Measurements from ENCODE around the gene PPP4C. TPM values are rescaled to one million over a fixed set of nuclear protein-coding genes. Genes with fewer than 3 reads are reported as not detected.
A peak's percentile ranks its signal among the peaks of the same experiment; 100 is the strongest.
"Not testable (repeated sequence)": the region's sequence is repeated elsewhere in the genome, so short reads cannot be mapped to it uniquely, and the experiment has no call there.

Gene PPP4C
- total RNA-seq, 2 experiments from 2014 or later: 125 to 127 TPM

DNA sequence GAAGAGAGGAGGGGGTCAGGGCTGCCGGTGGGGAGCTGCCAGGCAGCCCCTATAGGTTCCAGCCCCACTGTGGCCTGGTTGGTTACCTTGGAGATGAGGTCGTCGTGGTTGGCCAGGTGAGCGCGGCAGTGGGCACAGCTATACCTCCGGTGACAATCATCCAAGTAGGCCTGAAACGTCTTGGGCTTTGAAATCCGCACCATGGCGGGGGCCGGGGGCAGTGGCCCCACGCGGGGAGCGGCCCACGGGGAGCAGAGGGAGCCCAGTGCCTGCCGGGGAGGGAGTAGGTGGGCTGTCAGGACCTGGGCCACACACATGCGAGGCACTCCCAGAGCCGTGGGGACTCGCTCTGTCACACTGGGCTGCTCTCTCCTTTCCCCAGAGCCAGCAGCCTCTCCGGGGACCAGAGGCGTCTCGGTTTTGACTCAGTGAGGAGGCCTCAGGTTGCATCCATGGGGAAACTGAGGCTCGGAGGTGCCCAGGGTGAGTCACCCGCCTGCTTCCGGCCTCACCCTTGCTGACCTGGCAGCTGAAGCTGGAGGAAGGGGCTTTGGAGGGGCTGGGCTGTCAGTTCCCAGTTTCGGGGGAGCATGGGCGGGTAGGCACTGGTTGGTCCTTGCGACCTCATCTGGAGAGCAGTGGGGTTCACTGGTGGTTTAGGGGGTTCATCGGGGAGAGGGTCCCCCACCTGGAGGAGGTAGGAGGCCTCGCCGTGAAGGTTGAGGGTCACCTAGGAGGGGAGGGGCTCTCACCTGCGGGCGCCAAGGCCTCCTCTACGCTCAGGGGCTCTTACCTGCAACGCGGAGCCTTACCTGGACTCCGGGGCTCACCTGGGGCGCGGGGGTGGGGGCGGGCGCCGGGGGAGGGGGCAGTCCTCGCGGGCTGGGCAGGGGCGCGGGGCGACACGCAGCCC, 19.6 kb downstream of the PPP4C start:
- peaks cover 32% of the 10 kb centered on the region for H3K4me1 Mint-ChIP-seq
- peaks cover 20% of the 10 kb centered on the region for H3K36me3 Mint-ChIP-seq
- peak overlapping the region; percentile 88 for H3K27ac Mint-ChIP-seq
- peak; percentile 28 for DNase-seq
- H3K27me3 Mint-ChIP-seq: no peaks in the 10 kb centered on the region
- H3K4me3 Mint-ChIP-seq: peak overlapping the region; percentile 83
- H3K9me3 Mint-ChIP-seq: peaks cover 23% of the 10 kb centered on the region

DNA sequence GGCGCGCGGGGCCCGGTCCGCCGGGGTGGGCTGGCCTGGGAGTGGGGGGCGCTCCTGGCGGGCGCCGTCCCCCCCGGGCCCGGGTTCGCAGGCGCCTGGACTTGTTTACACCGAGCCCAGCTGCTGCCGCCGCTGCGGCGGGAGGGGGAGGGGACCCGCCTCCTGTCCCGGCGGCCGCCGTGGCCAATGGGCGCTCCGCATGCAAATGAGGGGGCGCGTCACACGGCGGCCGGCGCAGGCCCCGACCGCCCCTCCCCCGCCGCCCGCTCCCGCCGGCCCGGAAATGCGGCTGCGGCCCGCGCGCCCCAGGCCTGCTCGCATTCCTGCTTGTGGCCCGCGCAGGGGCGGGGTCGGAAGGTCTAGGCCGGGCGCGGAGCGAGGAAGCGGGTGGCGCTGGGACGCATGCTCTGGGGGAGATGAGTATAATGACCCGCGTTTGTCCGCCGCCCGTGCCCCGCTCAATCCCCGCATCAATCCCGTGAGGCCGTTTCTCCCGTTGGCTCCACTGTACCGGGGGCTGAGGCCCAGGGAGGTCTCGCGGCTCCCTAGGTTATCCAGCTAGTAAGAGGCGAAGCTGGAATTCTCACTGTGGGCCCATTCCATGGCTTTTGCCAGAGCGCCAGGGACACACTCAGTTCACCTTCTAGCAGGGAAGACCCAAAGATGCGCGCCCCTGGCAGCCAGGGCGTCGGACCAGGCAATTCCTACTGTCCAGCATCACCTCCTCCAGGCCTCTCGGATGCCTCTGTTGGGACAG, 20.5 kb downstream of the PPP4C start, which contains the start of gene YPEL3:
Gene YPEL3 (minus strand): TSS at position 109 of the 757 bp plus-strand sequence. CDS start 731 bp downstream, outside the sequence.
- H3K27ac Mint-ChIP-seq: peak within 1 kb of the TSS; percentile 88
- DNase-seq: peak; percentile 92
- H3K36me3 Mint-ChIP-seq: peaks cover 20% of the 10 kb centered on the region
- H3K4me1 Mint-ChIP-seq: peaks cover 29% of the 10 kb centered on the region
- no peaks in the 10 kb centered on the region for H3K27me3 Mint-ChIP-seq
- peaks cover 23% of the 10 kb centered on the region for H3K9me3 Mint-ChIP-seq
- peak within 1 kb of the TSS; percentile 83 for H3K4me3 Mint-ChIP-seq

DNA sequence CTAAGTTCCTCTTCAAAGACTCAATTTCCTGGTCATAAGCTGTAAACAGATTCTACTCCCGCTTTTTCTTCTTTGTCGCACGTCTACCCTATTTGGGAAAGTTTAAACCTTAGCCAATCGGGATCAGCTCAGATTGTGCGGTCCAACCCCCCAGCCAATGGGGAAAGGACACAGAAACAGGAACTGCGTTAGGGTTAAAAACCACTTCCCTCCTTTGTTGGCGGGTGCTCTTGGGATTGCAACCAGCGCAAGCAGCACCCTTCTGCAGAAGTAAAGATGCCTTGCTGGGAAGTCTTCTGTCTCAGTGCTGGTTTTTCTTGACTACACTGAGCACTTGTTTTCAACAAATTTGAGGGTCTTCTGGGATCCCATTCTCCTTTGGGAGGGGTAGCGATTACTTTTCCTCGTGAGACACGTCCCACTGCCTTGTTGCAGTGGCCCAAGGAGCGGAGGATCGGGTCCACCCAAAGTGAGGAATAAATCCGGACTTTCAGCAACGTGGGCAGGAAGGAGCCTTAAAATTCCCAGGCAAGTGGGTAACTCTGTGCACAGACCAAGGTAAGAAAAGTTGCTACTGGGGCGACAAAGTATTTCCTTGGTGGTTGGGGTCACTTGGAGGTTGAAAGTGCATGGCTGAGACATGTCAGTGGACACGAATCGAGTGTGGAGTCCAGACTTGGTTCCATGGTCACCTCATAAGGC, 21.2 kb downstream of the PPP4C start:
- Mint-ChIP-seq H3K27ac (peak overlapping the region; percentile 85), H3K36me3 (peaks cover 20% of the 10 kb centered on the region), H3K27me3 (no peaks in the 10 kb centered on the region), H3K4me1 (peaks cover 26% of the 10 kb centered on the region), H3K9me3 (peaks cover 23% of the 10 kb centered on the region), H3K4me3 (peak overlapping the region; percentile 67)
- no peak for DNase-seq

DNA sequence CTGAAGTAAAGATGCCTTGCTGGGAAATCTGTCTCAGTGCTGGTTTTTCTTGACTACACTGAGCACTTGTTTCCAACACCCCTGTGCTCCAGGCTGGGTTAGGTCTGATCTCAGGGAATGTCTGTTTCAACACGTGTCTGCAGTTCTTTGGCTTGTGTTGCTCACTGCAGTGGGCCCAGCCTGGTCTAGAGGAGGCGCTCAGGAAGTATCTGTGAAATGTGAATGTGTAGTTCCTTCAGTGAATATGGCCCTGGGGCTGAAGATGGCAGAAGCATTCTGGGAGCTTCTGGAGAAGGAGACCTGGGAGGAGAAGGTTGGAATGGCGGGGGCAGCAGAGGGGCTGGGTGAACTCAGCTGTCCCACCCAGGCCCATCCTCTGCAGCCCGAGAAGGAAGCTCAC, 28.3 kb downstream of the PPP4C start:
- Mint-ChIP-seq H3K4me3 (no peak overlapping the region), H3K27me3 (no peaks in the 10 kb centered on the region), H3K27ac (no peak overlapping the region), H3K9me3 (no peaks in the 10 kb centered on the region), H3K4me1 (no peaks in the 10 kb centered on the region), H3K36me3 (peaks cover 3% of the 10 kb centered on the region)
- DNase-seq: no peak

DNA sequence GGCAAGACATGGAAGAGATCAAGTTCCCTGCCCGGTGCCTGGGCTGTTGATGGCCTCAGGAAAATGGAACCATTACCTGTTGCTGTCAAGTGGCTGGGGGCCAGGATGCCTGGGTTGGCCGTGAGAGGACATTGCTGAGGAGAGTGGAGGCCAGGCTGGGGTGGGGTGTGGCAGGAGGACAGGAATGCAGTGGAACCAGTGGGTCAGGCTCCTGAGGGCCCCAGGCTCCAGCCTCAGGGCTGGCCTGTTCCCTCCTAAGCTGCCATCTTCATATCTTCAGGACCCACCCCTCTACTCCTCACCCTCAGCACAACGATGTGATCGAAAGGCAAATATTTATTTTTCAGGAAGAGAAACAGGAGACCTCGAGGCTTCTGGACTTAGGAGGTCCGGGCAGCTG, 28.7 kb downstream of the PPP4C start:
- no peak overlapping the region for H3K27ac Mint-ChIP-seq
- DNase-seq: no peak

DNA sequence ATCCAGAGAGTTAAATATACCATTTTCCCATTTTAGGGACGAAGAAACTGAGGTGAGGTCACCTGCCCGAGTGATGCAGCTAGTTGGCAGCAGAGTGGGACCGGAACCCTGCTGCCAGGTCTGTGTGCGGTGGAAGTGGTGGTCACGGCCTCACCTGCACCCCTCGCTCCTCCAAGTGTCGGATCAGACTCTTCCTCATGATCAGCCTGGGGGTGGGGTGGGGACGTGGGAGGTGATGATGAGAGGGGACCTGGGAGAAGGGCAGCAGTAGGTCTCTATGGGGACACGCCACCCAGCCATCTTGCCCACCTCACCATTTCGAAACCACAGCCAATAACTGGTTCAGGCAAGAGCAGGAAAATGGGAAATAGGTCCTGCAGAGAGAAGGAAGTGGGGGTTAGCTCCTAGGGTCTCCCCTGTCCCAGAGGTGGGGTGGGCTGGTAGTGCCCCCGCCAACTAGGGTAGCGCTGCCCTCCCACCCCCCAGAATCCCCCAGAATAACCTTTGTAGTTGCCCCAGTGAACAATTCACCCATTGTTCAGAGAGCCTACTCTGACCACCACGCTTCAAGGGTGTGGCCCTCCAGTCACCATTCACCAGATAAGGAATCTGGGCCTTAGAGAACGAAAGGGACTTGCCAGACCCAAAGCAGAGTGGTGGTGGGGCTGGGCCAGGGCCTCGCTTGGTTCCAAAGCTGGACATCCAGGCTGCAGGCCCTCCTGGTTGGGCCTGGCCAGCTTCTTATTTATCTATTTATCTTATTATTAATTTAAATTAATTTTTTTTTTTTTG, 32.5 kb downstream of the PPP4C start:
- no peak for DNase-seq
- Mint-ChIP-seq H3K36me3 (peaks cover 6% of the 10 kb centered on the region), H3K9me3 (no peaks in the 10 kb centered on the region), H3K27me3 (no peaks in the 10 kb centered on the region), H3K4me3 (no peak overlapping the region), H3K27ac (no peak overlapping the region), H3K4me1 (no peaks in the 10 kb centered on the region)

More for the DNA sequence above, 28.7 kb downstream of the PPP4C start:
- H3K36me3 Mint-ChIP-seq: peaks cover 3% of the 10 kb centered on the region
- H3K4me3 Mint-ChIP-seq: no peak overlapping the region
- no peaks in the 10 kb centered on the region for H3K4me1 Mint-ChIP-seq
- H3K9me3 Mint-ChIP-seq: no peaks in the 10 kb centered on the region
- no peaks in the 10 kb centered on the region for H3K27me3 Mint-ChIP-seq

DNA sequence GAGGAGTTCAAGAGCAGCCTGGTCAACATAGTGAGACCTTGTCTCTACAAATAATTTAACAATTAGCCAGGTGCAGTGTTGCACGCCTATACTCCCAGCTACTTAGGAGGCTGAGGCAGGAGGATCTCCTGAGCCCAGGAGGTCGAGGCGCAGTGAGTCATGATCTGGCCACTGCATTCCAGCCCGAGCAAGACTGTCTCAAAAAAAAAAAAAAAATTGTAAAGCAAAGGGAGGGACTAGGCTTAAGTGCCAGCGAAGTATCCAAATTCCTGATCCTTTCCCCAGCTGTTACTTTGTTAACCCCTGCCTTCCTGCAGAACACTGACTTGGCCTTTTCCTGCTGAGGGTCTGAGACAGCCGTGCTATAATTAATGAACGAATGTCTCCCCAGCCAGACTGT, 34.9 kb downstream of the PPP4C start:
- Mint-ChIP-seq H3K4me1 (peaks cover 2% of the 10 kb centered on the region), H3K27me3 (no peaks in the 10 kb centered on the region), H3K27ac (no peak overlapping the region), H3K9me3 (no peaks in the 10 kb centered on the region), H3K36me3 (peaks cover 3% of the 10 kb centered on the region), H3K4me3 (no peak overlapping the region)
- no peak for DNase-seq

DNA sequence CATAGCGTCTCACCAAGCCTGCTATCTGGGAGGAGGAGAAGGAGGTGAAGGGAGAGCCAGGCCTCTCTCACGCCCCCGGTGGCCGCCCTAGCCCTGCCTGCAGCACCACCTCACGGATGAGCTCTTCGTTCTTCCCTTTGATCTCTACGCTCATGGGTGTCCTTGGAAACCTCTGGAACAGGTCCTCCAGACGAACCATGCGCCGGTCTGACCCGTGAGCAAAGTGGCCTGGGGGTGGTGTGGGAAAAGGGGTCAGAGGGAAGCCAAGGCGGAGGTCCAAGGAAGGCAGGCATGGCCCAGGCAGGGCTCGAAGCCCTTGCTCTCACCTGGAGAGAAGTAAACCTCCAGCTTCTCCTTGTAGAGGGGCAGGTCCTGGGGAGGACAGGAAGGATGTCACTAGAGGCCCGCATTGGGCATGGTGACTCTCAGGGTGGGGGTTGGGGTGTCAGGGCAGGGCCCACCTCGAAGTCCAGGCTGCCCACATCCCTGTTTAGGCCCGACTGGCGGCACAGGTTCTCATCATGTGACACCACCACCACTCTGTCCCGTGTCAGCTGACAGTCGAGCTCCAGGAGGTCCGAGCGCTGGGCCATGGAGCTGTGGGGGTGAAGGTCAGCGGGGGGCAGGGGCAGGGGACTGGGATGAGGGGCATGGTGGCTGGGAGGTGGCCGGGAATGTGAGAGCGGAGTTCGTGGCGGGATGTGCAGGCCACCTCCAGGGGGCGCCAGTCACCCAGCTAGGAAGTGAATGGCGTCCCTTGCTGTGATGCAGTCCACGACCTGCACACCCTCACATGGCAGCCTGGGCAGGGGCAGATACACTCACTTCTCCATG, 36.6 kb downstream of the PPP4C start:
- H3K4me1 Mint-ChIP-seq: peaks cover 2% of the 10 kb centered on the region
- peak; percentile 74 for DNase-seq
- H3K36me3 Mint-ChIP-seq: peaks cover 3% of the 10 kb centered on the region
- no peaks in the 10 kb centered on the region for H3K9me3 Mint-ChIP-seq
- no peak overlapping the region for H3K27ac Mint-ChIP-seq
- no peaks in the 10 kb centered on the region for H3K27me3 Mint-ChIP-seq
- H3K4me3 Mint-ChIP-seq: no peak overlapping the region

DNA sequence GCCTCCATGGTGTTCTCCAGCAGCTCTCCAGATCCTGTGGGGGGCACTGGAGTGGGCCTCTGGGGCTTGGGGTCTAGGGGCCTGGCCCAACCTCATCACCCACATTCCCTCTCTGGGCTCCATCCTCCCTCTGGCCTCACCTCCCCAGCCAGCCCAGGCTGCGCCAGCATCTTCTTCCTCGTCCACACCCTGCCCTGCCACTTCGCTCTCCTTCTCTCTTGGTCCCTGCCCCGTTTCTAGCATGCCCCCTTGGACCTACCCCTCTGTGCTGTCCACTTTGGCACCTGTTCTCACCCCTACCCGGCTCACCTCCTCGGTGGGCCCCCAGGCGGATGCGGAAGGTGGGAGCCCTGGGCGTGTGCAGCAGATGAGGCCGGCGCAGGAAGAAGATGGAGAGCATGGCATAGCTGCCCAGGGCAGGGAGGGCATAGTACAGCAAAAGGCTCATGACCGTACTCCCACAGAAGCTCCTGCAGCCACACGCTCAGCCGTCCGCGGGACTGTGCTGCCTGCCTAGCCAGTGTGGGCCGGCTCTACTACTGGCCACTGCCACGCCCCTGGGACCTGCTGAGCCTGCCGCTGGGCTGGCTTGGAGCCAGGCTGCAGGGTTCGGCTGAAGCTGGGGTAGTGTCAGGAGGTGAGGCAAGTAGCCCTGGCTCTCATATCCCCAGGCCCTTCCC, 37.4 kb downstream of the PPP4C start, which contains the start of gene GDPD3:
Gene GDPD3 (minus strand): TSS at position 507 of the 680 bp plus-strand sequence. CDS start 59 bp downstream, at position 448.
- Mint-ChIP-seq H3K4me1 (peaks cover 2% of the 10 kb centered on the region), H3K36me3 (peaks cover 3% of the 10 kb centered on the region), H3K27me3 (no peaks in the 10 kb centered on the region), H3K9me3 (no peaks in the 10 kb centered on the region), H3K4me3 (no peak within 1 kb of the TSS), H3K27ac (no peak within 1 kb of the TSS)
- no peak for DNase-seq

DNA sequence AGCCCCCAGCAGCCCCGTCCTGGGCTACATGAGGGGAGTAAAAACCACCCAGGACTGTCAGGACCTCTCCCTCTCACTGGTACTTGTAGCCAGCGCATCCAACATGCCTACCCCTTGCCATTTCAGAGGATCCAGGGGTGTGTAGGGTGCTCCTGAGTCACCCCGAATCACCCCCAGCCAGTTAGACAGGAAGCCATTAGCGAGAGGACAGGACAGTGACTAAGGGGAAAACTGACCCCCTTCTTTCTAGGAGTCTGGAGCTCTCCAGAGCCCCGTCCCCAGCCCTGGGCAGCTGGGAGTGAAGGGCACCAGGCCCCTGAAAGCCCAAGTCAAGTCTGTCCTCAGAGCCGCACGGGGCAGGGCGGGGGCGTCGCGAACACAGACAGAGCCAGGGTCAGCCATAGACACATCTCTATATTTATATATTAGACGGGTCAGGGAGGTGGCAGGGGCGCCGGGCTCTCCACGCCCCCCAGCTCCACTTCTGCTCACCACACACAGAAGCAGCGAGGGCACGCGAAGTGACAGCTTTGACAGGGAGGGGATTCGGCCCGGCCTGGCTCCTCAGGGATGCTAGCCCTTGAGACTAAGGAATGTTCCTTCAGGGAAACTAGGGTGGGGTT, 38.0 kb downstream of the PPP4C start:
- DNase-seq: no peak
- Mint-ChIP-seq H3K4me3 (no peak overlapping the region), H3K27ac (no peak overlapping the region), H3K4me1 (peaks cover 2% of the 10 kb centered on the region), H3K9me3 (no peaks in the 10 kb centered on the region), H3K36me3 (peaks cover 3% of the 10 kb centered on the region), H3K27me3 (no peaks in the 10 kb centered on the region)

DNA sequence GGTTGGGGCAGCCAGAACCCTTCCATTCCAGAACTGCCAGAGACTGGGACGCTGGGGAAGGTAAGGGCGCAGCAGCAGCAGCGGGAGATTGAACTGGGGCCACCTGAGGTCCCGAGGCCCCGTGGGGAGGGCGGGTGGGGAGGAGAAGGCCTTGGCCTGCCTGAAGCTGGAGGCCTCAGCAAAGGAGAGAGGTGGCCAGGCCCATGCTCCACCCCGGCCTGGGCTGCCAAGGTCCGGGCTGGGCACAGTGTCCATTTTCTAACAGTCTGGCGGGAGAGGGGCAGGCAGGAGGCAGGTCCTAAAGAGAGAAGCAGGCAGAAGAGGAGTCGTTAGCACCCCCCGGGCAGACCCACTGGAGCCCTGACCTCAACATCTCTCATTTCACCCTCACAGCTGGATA, 38.6 kb downstream of the PPP4C start:
- H3K27ac Mint-ChIP-seq: no peak overlapping the region
- H3K4me1 Mint-ChIP-seq: peaks cover 6% of the 10 kb centered on the region
- no peak for DNase-seq
- no peaks in the 10 kb centered on the region for H3K9me3 Mint-ChIP-seq
- no peak overlapping the region for H3K4me3 Mint-ChIP-seq
- H3K36me3 Mint-ChIP-seq: peaks cover 7% of the 10 kb centered on the region
- H3K27me3 Mint-ChIP-seq: no peaks in the 10 kb centered on the region

DNA sequence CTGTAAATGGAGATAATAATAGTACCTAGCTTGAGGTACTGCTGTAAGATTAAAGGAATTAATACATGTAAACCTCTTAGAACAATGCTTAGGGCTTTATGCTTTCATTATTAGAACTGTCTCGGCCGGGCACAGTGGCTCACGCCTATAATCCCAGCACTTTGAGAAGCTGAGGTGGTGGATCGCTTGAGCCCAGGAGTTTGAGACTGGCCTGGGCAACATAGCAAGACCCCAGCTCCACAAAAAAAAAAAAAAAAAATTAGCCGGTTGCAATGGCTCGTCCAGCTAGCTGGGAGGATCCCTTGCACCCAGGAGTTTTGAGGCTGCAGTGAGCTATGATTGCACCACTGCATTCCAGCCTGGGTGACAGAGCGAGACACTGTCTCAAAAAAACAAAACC, 39.0 kb downstream of the PPP4C start:
- H3K27me3 Mint-ChIP-seq: not testable (repeated sequence)

DNA sequence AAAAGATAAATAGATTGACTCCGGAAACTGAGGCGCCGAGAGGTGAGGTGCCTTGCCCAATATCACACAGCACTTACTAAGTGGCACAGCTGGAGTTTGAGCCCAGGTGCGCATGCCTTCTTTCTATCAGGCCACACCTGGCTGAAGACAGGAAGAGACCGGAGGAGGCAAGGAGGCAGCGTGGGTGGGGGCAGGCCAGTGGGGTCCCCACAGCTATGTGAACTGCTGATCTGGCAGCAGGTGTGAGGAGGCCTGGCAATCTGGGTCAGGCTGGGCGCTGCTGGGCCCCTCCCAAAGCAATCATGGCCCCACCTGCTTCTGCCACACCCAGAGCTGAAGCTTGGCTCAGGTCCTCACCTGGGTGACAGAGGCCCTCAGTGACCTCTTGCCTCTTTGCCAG, 39.4 kb downstream of the PPP4C start:
- Mint-ChIP-seq H3K4me3 (no peak overlapping the region), H3K4me1 (peaks cover 9% of the 10 kb centered on the region), H3K36me3 (peaks cover 8% of the 10 kb centered on the region), H3K9me3 (no peaks in the 10 kb centered on the region), H3K27ac (no peak overlapping the region), H3K27me3 (no peaks in the 10 kb centered on the region)
- DNase-seq: no peak

More for the DNA sequence above, 39.0 kb downstream of the PPP4C start:
- H3K27ac Mint-ChIP-seq, H3K36me3 Mint-ChIP-seq, H3K4me1 Mint-ChIP-seq, H3K4me3 Mint-ChIP-seq, H3K9me3 Mint-ChIP-seq, DNase-seq: not testable (repeated sequence)
